Body of pancreas (tissue), 4 donors: Measurements from ENCODE around the gene CCBE1. TPM values are rescaled to one million over a fixed set of nuclear protein-coding genes. Genes with fewer than 3 reads are reported as not detected.
A peak's percentile ranks its signal among the peaks of the same experiment; 100 is the strongest.

Experiments
- ATAC-seq: fragments of 150-250 bp; one replicate; pipeline ENCODE4 v1.9.1; 2016
- DNase-seq, 4 donors: peaks; one replicate each; pipeline ENCODE4 v3.0.0-alpha.2; 2019
- H3K27ac ChIP-seq, 4 donors: fragments of 200-600 bp; sonication (generic); 1 replicate in 3 of 4; 2 replicates in 1 of 4; pipeline versions ENCODE4 v1.5.1 to v1.6.1; 2016 to 2019; ENCODE audit warnings: mild to moderate bottlenecking in 1 of 4, mixed read lengths in 1 of 4, moderate library complexity in 1 of 4
- H3K27me3 ChIP-seq, 2 donors: fragments of 200-600 bp; sonication (generic); one replicate each; pipeline ENCODE4 v1.6.0; 2016; ENCODE audit warnings: mild to moderate bottlenecking in 1 of 2
- H3K36me3 ChIP-seq, 2 donors: fragments of 200-600 bp; sonication (generic); replicated peaks in 1 of 2; 2 replicates each; pipeline ENCODE4 v1.5.1; 2016; ENCODE audit warnings: low read depth in 2 of 2; ENCODE audit not compliant: insufficient read depth in 1 of 2
- H3K4me1 ChIP-seq: fragments of 200-600 bp; sonication (generic); one replicate; pipeline ENCODE4 v1.6.0; 2016
- H3K4me3 ChIP-seq, 2 donors: fragments of 200-600 bp; sonication (generic); 1 replicate in 1 of 2; 2 replicates in 1 of 2; pipeline ENCODE4 v1.5.1; 2016 to 2019
- H3K9me3 ChIP-seq, 3 donors: fragments of 200-600 bp; sonication (generic); 1 replicate in 2 of 3; 2 replicates in 1 of 3; pipeline ENCODE4 v1.5.1; 2016
- POLR2A ChIP-seq, 3 donors: fragments of 450-650 bp; IDR thresholded peaks; one replicate each; pipeline ENCODE4 v1.6.1; 2016; ENCODE audit warnings: antibody characterized with exemption in 3 of 3, mild to moderate bottlenecking in 2 of 3
- WGBS, 2 donors: methylation state at CpG; one replicate each; pipeline ENCODE4 v1.1.5; 2017; 5-methylcytosine and 5-hydroxymethylcytosine counted together
- intact Hi-C: fragments of 100-400 bp; cut with DNase I; formaldehyde crosslinking; loops from one replicate; pipeline ENCODE4 v1.15.1; 2023
- total RNA-seq, 2 donors: library from RNA; depleted of rRNA; stranded (reverse); fragments of >200 nt; gene quantifications; one replicate each; pipeline ENCODE4 v1.1.0, GENCODE V29; 2016
- TF ChIP-seq, protein P1 (sequence below), 7 experiments: fragments of 450-650 bp in 4 of 7; fragments of 200-600 bp in 3 of 7; sonication (generic) in 3 of 7; IDR thresholded peaks; one replicate each; pipeline ENCODE4 v1.5.1; 2016 to 2019; ENCODE audit warnings: antibody characterized with exemption in 7 of 7

Gene CCBE1
- total RNA-seq, 2 donors from 2014 or later, result 0.99 to 4.4 TPM

GRCh38 chr18:59419386-59419785, 277.8 kb downstream of the CCBE1 start:
- Histone ChIP-seq H3K27ac (no peak overlapping the region), H3K9me3 (no peaks in the 10 kb centered on the region), H3K4me3 (no peak overlapping the region), H3K36me3 (no peaks in the 10 kb centered on the region), H3K27me3 (no peaks in the 10 kb centered on the region), H3K4me1 (no peaks in the 10 kb centered on the region)
- 29 to 36% methylated on average over 4 of the region's 4 CpGs for WGBS, 2 donors
- no peak for TF ChIP-seq POLR2A (IDR thresholded peaks at IDR 0.05)
- TF ChIP-seq, protein P1, sequence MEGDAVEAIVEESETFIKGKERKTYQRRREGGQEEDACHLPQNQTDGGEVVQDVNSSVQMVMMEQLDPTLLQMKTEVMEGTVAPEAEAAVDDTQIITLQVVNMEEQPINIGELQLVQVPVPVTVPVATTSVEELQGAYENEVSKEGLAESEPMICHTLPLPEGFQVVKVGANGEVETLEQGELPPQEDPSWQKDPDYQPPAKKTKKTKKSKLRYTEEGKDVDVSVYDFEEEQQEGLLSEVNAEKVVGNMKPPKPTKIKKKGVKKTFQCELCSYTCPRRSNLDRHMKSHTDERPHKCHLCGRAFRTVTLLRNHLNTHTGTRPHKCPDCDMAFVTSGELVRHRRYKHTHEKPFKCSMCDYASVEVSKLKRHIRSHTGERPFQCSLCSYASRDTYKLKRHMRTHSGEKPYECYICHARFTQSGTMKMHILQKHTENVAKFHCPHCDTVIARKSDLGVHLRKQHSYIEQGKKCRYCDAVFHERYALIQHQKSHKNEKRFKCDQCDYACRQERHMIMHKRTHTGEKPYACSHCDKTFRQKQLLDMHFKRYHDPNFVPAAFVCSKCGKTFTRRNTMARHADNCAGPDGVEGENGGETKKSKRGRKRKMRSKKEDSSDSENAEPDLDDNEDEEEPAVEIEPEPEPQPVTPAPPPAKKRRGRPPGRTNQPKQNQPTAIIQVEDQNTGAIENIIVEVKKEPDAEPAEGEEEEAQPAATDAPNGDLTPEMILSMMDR (IDR thresholded peaks at IDR 0.05), result no peak
- DNase-seq (no peak), ATAC-seq (no peak)
- intact Hi-C loops, result no loop called here

- no peak for ATAC-seq
- no peaks in the 10 kb centered on the region for H3K4me1 ChIP-seq
- no peak overlapping the region for H3K4me3 ChIP-seq
- intact Hi-C loops, result no loop called here
- TF ChIP-seq, protein P1 (IDR thresholded peaks at IDR 0.05), result no peak
- no peak for TF ChIP-seq POLR2A (IDR thresholded peaks at IDR 0.05)
- H3K9me3 ChIP-seq, result no peaks in the 10 kb centered on the region
- H3K36me3 ChIP-seq, result no peaks in the 10 kb centered on the region
- H3K27me3 ChIP-seq, result no peaks in the 10 kb centered on the region
- DNase-seq, result no peak
- H3K27ac ChIP-seq, result no peak overlapping the region
- 79 to 86% methylated on average over 1 of the region's 1 CpG for WGBS, 2 donors
Measured at GRCh38 chr18:59416818-59417217, 280.4 kb downstream of the CCBE1 start.

DNA sequence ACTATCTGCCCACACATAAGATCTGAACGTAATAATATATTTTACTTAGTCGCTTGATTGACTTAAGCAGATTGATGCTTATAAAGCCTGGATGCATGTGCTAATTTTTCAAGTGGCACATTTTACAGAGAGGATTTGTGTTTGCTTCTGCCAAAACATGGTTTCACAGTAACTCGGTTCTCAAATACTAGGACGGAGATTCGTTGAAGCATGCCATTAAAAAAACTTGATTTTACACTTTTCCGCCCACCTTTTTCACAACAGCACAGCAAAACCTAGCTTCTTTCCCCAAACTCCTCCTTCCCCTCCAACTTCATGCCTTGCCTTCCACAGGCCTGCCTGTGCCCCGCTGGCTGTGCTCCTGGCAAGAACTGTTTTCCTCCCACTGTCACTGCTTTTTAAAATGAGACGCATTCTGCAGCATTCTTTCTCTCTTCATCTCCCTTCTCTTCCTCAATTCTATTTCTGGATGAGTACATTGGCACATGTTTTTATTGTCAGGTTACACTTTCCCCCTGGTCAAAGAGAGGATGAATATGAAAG, 283.0 kb downstream of the CCBE1 start:
- WGBS, 2 donors, result 55 to 64% methylated on average over 8 of the region's 8 CpGs
- Histone ChIP-seq H3K27me3 (no peaks in the 10 kb centered on the region), H3K27ac (no peak overlapping the region), H3K4me3 (no peak overlapping the region), H3K9me3 (no peaks in the 10 kb centered on the region), H3K4me1 (no peaks in the 10 kb centered on the region), H3K36me3 (no peaks in the 10 kb centered on the region)
- no peak for DNase-seq
- no peak for TF ChIP-seq POLR2A (IDR thresholded peaks at IDR 0.05)
- TF ChIP-seq, protein P1 (IDR thresholded peaks at IDR 0.05), result no peak
- ATAC-seq, result no peak
- intact Hi-C loops, result no loop called here

DNA sequence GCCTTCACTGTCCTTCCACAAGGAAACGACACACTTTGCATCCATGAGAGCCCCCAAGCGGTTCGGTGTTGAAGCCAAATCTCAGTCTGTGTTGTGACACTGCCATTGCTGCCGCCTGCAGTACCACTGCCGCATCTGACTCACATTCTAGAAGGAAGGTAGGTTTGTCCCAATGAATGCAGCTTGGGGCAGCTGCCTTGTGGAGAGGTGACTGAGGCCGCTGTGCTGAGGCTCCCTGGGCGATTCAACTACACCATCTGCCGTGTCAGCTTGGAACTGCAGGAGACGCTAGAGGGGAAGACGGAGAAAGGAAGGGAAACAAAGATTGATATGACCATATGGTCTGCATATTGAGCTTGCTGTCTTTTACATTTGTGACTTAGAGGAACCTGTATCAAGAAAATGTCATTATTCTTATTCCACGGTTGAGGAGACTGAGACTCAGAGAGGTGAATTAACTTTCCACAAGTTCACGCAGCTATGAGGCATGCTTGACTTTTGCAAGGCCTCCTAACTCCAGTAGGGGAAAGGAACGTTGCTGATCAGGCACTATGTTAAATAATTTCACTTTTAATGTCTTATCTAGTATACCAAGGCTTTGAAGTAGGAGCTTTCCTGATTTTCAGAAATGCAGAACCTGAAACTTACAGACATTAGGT, 294.7 kb downstream of the CCBE1 start:
- WGBS, 2 donors, result 10 to 19% methylated on average over 9 to 13 of the region's 13 CpGs
- no peaks in the 10 kb centered on the region for H3K27me3 ChIP-seq
- no peaks in the 10 kb centered on the region for H3K9me3 ChIP-seq
- no peak overlapping the region for H3K4me3 ChIP-seq
- H3K36me3 ChIP-seq, result no peaks in the 10 kb centered on the region
- ATAC-seq (peak; percentile 99), DNase-seq (peak; percentile 81 to 86 (median 84))
- TF ChIP-seq POLR2A (IDR thresholded peaks at IDR 0.05), result no peak
- TF ChIP-seq, protein P1 (IDR thresholded peaks at IDR 0.05), result peak; percentile 82 to 99 (median 95)
- H3K4me1 ChIP-seq, result no peaks in the 10 kb centered on the region
- intact Hi-C loops, result loop anchor here (5.0 kb wide), 2 partner anchors 95 to 155 kb away; no protein-coding TSS in a partner anchor
- H3K27ac ChIP-seq, result no peak overlapping the region

DNA sequence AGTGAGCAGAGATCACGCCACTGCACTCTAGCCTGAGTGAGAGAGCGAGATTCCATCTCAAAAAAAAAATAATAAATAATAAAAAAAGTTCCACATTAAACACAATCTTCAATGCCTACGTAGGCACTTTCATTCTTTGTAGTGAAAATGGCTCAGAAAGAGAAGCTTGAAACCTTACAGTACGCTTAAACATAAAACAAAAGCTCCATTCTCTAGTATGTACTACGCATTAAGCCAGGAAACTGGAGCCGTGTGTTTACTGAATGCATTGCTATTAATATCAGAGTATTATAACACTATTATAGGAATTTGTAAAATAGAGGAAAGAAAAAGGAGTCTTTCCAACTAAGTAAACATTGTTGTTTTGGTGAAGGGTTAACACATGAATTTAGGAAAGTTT, 296.8 kb downstream of the CCBE1 start:
- Histone ChIP-seq H3K9me3 (no peaks in the 10 kb centered on the region), H3K4me3 (no peak overlapping the region), H3K4me1 (no peaks in the 10 kb centered on the region), H3K36me3 (no peaks in the 10 kb centered on the region), H3K27ac (no peak overlapping the region), H3K27me3 (no peaks in the 10 kb centered on the region)
- ATAC-seq (no peak), DNase-seq (no peak)
- intact Hi-C loops, result loop anchor here (5.0 kb wide), 2 partner anchors 93 to 153 kb away; no protein-coding TSS in a partner anchor
- TF ChIP-seq, protein P1 (IDR thresholded peaks at IDR 0.05), result no peak
- TF ChIP-seq POLR2A (IDR thresholded peaks at IDR 0.05), result no peak
- 91 to 93% methylated on average over 6 of the region's 6 CpGs for WGBS, 2 donors
